ENCODE data around the gene RHBDD1.

GRCh38 chr2:227016894-227017293, 181.0 kb downstream of the RHBDD1 start:
- TF ChIP-seq CTCF (IDR thresholded peaks at IDR 0.05) (no peak), POLR2A (IDR thresholded peaks at IDR 0.05) (no peak)

Data from lower leg skin (tissue), 3 donors.